ENCODE data around the gene GLP2R.

The GLP2R gene

GRCh38 chr17:9824797-9825338, 856 bp upstream of the GLP2R start:
- Mint-ChIP-seq H3K27ac (no peak overlapping the region), H3K4me3 (no peak overlapping the region), H3K9me3 (no peaks in the 10 kb centered on the region), H3K27me3 (no peaks in the 10 kb centered on the region), H3K4me1 (ENCODE audit: low read depth) (no peaks in the 10 kb centered on the region), H3K36me3 (ENCODE audit: low read depth) (no peaks in the 10 kb centered on the region)

DNA sequence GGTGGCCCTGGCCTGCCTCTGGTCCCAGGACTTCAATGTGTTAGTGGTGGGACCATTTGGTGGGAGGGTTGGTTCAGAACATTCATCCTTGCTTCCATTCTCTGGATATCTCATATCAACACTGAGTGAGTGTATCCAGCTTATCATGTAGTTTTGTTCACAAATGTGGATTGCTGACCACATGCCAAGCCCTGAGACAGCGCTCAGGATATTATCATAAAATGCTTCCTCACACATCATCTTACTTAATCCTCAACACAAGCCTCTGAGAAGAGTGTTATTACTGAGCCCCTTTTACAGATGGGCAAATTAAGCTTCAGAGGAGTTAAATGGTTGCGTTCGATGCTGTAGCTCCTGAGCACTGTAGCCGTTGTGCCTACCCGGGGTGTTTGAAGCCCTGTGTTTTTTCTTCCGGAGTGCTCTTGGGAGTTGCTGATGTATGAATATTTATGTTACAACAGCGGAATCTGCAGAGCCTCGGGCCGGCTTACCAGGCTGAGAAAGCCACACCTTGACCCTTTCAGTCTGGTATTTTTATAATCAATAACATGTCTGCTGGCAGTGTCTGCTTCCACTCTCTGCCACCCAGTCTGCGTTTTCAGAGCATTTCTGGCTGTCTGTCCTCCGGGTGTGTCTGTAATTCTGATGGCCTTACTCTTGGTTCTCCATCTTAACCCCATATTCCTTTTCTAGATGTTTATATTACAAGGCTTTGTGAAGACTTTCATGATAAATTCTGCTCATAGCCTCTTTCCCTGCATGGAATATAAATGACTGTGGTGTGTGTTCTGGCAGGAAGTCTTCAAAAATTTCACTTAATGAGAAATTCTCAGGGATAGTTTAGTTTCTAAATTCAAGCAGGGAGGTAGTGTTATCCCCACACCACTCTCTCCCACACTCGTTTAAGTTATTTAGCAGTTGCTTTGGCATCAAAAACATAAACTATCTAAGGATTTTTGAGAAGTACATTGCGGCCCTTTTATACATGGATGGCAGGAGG, 2.9 kb downstream of the GLP2R start:
- no peaks in the 10 kb centered on the region for H3K36me3 Mint-ChIP-seq (ENCODE audit: low read depth)
- no peak overlapping the region for H3K27ac Mint-ChIP-seq
- H3K9me3 Mint-ChIP-seq, result no peaks in the 10 kb centered on the region
- H3K4me3 Mint-ChIP-seq, result no peak overlapping the region
- H3K27me3 Mint-ChIP-seq, result no peaks in the 10 kb centered on the region
- H3K4me1 Mint-ChIP-seq (ENCODE audit: low read depth), result no peaks in the 10 kb centered on the region

DNA sequence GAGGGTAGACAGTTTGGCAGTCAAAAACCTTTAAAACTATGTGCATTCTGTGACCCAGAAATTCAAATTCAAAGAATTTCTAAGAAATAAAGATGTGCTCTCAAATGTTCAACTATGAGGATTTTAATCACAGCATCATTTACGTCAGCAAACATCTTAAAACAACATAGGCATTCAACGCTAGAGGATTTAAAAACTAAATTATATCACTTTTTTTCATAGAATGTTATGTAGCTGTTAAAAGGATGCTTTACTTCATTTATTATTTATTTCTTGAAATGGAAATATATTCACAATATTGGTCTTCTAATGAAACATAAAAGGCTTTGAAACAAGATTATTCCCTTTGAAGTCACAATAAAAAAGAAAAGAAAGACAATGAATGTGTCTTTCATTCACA, 3.6 kb downstream of the GLP2R start:
- H3K36me3 Mint-ChIP-seq (ENCODE audit: low read depth), result no peaks in the 10 kb centered on the region
- no peak overlapping the region for H3K27ac Mint-ChIP-seq
- H3K4me3 Mint-ChIP-seq, result no peak overlapping the region
- H3K9me3 Mint-ChIP-seq, result no peaks in the 10 kb centered on the region
- H3K27me3 Mint-ChIP-seq, result no peaks in the 10 kb centered on the region
- H3K4me1 Mint-ChIP-seq (ENCODE audit: low read depth), result no peaks in the 10 kb centered on the region

DNA sequence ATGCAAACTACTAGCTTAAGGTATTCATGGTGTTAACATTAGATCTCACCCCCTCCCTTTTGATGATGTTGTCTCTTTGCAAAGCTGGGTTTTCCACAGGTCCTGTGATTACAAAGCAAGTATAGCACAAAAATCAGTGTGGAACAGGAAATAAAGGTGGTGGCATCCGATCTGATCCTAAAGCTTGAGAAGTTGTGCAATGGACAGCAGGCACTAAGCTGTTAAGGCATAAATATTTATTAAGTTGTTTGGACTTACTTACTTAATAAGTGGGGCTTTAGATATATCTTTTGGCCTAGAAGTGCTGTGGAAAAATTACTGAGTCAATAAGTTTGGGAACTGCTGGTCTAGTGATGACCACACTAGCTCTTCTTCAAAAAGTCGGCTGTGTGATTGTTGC, 5.0 kb downstream of the GLP2R start:
- no peaks in the 10 kb centered on the region for H3K9me3 Mint-ChIP-seq
- H3K27ac Mint-ChIP-seq, result no peak overlapping the region
- no peaks in the 10 kb centered on the region for H3K4me1 Mint-ChIP-seq (ENCODE audit: low read depth)
- no peak overlapping the region for H3K4me3 Mint-ChIP-seq
- H3K27me3 Mint-ChIP-seq, result no peaks in the 10 kb centered on the region
- no peaks in the 10 kb centered on the region for H3K36me3 Mint-ChIP-seq (ENCODE audit: low read depth)

GRCh38 chr17:9833922-9834321, 8.2 kb downstream of the GLP2R start:
- H3K27ac Mint-ChIP-seq, result no peak overlapping the region
- H3K36me3 Mint-ChIP-seq (ENCODE audit: low read depth), result no peaks in the 10 kb centered on the region
- no peaks in the 10 kb centered on the region for H3K4me1 Mint-ChIP-seq (ENCODE audit: low read depth)
- no peak overlapping the region for H3K4me3 Mint-ChIP-seq
- H3K9me3 Mint-ChIP-seq, result no peaks in the 10 kb centered on the region
- H3K27me3 Mint-ChIP-seq, result peaks cover 2% of the 10 kb centered on the region

DNA sequence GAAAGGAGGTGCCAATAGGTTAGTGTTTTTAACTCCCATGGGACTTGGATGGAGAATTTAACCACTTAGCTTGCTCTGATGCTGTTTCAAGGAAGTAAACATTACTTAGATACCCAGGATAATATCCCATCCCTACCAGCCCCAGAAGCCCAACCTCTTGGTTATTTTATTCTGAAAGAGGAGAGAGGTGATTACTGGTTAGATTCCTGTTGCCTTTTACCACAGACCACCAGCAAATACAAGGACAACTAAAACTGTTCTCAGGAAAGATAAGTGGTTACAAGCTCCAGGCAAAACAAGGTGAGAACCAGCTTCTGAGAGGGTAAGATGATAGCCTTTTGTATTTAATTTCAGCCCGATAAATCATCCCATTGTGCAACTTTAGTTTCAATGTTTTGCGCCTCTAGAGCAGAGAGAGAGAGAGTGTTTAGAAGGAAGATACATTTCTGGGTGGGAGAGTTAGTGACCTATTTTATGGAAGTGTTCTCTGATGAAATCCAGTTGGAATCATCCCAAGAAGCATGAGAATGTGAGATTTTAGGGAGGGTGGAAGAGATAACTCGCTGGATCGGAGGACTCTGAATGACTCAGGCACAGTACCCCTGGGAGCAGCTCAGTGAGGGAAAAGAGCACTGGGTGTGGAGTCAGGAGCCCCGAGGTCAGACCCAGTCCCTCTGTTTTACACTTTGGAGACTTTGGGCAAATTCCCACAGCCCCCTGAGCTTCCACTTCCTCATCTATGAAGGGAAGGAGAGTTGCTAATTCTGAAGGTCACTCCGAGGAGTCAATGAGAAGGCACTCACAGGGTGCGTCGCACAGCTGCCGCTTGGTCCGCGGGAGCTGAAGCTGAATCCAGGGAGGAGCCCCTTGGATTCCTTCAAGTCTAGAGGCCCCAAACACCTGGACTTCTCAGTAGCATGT, 12.1 kb downstream of the GLP2R start:
- no peak overlapping the region for H3K27ac Mint-ChIP-seq
- peaks cover 16% of the 10 kb centered on the region for H3K27me3 Mint-ChIP-seq
- no peaks in the 10 kb centered on the region for H3K36me3 Mint-ChIP-seq (ENCODE audit: low read depth)
- H3K9me3 Mint-ChIP-seq, result no peaks in the 10 kb centered on the region
- H3K4me1 Mint-ChIP-seq (ENCODE audit: low read depth), result no peaks in the 10 kb centered on the region
- no peak overlapping the region for H3K4me3 Mint-ChIP-seq

DNA sequence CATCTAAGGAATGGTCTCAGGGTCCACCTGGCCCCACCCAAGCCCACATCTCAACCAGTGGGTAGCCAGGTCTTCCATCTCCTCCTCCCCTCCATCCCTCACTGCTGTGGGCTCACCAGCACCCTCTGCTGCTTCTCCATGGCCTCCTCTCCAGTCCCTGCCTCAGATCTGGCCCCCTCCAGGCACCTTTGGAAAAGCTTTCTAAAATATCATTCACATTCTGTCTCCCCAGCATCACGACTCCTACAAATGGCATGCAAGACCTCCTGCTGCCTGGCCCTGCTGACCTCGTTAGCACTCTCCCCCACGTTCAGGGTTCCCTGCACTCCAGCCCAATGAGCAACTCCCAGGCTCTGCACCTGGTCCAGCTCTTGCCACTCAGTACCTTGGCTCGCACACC, 13.7 kb downstream of the GLP2R start:
- no peaks in the 10 kb centered on the region for H3K9me3 Mint-ChIP-seq
- H3K27ac Mint-ChIP-seq, result no peak overlapping the region
- H3K4me3 Mint-ChIP-seq, result no peak overlapping the region
- H3K36me3 Mint-ChIP-seq (ENCODE audit: low read depth), result no peaks in the 10 kb centered on the region
- no peaks in the 10 kb centered on the region for H3K4me1 Mint-ChIP-seq (ENCODE audit: low read depth)
- H3K27me3 Mint-ChIP-seq, result peaks cover 25% of the 10 kb centered on the region

DNA sequence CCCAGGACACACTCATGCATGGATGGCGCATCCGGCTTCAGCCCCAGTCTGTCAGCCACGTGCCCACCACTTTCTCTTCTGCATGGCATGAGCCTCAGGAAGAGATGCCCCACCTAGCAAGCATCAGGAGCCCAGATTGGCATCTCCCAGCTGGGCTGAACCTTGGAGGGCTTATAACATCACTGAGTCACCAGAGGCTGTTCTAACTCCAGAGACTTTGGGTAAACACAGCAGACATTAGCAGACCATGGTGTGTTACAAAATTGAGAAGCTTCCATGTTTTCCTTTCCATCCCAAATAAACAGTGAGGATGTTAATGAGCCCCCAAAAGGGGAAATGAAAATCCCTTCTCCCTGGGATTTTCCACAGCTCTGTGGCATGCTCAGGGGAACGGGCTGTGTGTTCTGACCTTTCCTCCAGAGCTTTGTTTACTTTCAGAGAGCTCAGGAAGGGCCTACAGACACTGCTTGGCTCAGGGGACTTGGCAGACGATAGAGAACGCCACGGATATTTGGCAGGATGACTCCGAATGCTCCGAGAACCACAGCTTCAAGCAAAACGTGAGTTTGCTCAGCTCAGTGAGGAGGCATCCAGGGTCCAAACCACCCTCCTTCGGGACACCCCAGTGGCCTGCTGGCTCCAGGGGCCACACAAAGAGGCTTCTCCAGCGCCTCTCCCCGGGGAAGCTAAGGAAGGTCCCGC, 16.5 kb downstream of the GLP2R start:
- H3K4me3 Mint-ChIP-seq, result no peak overlapping the region
- H3K27ac Mint-ChIP-seq, result no peak overlapping the region
- H3K4me1 Mint-ChIP-seq (ENCODE audit: low read depth), result no peaks in the 10 kb centered on the region
- H3K36me3 Mint-ChIP-seq (ENCODE audit: low read depth), result no peaks in the 10 kb centered on the region
- peaks cover 28% of the 10 kb centered on the region for H3K27me3 Mint-ChIP-seq
- H3K9me3 Mint-ChIP-seq, result no peaks in the 10 kb centered on the region

GRCh38 chr17:9843152-9844010, 17.7 kb downstream of the GLP2R start:
- no peaks in the 10 kb centered on the region for H3K36me3 Mint-ChIP-seq (ENCODE audit: low read depth)
- no peaks in the 10 kb centered on the region for H3K4me1 Mint-ChIP-seq (ENCODE audit: low read depth)
- no peak overlapping the region for H3K27ac Mint-ChIP-seq
- peaks cover 28% of the 10 kb centered on the region for H3K27me3 Mint-ChIP-seq
- H3K9me3 Mint-ChIP-seq, result no peaks in the 10 kb centered on the region
- no peak overlapping the region for H3K4me3 Mint-ChIP-seq

DNA sequence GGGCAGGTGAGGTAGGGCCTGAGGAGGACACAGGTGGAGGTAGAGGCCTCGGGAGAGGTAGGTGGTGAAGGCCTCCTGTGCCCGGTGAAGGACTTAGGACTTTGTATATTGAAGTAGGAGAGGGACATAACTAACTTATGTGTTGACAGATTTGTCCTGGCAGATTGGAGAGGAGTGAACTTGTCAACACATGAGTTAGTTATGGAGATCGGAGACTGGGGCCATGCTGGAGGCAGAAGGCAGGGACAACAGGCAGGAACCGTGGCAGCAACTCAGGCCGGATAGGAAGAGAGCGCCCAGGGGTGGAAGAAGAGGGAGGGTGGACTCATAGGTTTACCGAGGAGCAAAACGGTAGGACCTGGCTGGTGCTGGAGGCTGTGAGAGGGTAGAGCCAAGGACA, 18.4 kb downstream of the GLP2R start:
- H3K4me3 Mint-ChIP-seq, result no peak overlapping the region
- H3K9me3 Mint-ChIP-seq, result no peaks in the 10 kb centered on the region
- peaks cover 25% of the 10 kb centered on the region for H3K27me3 Mint-ChIP-seq
- no peak overlapping the region for H3K27ac Mint-ChIP-seq
- H3K36me3 Mint-ChIP-seq (ENCODE audit: low read depth), result no peaks in the 10 kb centered on the region
- no peaks in the 10 kb centered on the region for H3K4me1 Mint-ChIP-seq (ENCODE audit: low read depth)

DNA sequence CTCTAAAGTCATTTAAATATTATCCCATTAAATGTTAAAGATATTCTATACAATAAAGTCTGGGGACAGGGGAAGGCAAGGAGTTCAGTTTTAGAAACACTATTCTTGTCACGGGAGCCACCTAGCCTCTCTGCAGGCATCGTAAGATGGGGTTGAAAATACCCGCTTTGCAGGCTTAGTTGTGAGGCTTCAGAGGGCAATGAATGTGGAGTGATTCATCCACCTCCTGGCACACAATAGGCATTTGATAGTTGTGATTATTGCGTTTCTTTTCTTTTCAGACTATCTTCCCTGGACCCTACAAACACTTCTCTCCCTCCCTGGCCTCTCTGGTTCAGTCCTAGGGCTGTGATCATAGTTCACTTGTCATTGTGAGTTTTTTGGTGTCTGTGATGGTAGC, 19.6 kb downstream of the GLP2R start:
- no peaks in the 10 kb centered on the region for H3K9me3 Mint-ChIP-seq
- H3K27ac Mint-ChIP-seq, result no peak overlapping the region
- H3K27me3 Mint-ChIP-seq, result peaks cover 17% of the 10 kb centered on the region
- no peak overlapping the region for H3K4me3 Mint-ChIP-seq
- H3K4me1 Mint-ChIP-seq (ENCODE audit: low read depth), result no peaks in the 10 kb centered on the region
- no peaks in the 10 kb centered on the region for H3K36me3 Mint-ChIP-seq (ENCODE audit: low read depth)

- no peak overlapping the region for H3K4me3 Mint-ChIP-seq
- no peaks in the 10 kb centered on the region for H3K4me1 Mint-ChIP-seq (ENCODE audit: low read depth)
- no peak overlapping the region for H3K27ac Mint-ChIP-seq
- peaks cover 12% of the 10 kb centered on the region for H3K27me3 Mint-ChIP-seq
- peaks cover 3% of the 10 kb centered on the region for H3K9me3 Mint-ChIP-seq
- H3K36me3 Mint-ChIP-seq (ENCODE audit: low read depth), result no peaks in the 10 kb centered on the region
These were observed 24.4 kb downstream of the GLP2R start for GRCh38 chr17:9850151-9850550.

DNA sequence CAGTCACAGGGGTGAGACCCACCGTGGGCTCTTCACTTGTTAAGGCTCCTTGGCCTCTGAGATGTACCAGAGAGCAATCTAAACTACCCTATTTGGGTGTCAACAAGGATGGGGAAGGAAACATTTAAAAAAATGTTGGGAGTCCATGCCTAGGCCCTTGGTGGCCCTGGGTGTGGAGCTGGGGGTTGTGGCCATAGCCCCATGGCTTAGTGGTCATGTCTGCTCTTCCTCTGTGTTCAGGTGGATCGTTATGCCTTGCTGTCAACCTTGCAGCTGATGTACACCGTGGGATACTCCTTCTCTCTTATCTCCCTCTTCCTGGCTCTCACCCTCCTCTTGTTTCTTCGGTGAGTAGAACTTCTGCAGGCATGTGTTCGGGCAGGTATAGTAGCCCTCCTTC, 28.5 kb downstream of the GLP2R start:
- peaks cover 13% of the 10 kb centered on the region for H3K9me3 Mint-ChIP-seq

GRCh38 chr17:9855036-9855435, 29.3 kb downstream of the GLP2R start:
- peaks cover 3% of the 10 kb centered on the region for H3K36me3 Mint-ChIP-seq (ENCODE audit: low read depth)
- peaks cover 14% of the 10 kb centered on the region for H3K9me3 Mint-ChIP-seq
- no peak overlapping the region for H3K4me3 Mint-ChIP-seq
- no peak overlapping the region for H3K27ac Mint-ChIP-seq
- H3K27me3 Mint-ChIP-seq, result peaks cover 9% of the 10 kb centered on the region
- H3K4me1 Mint-ChIP-seq (ENCODE audit: low read depth), result no peaks in the 10 kb centered on the region

More for the DNA sequence above, 28.5 kb downstream of the GLP2R start:
- Mint-ChIP-seq H3K27me3 (peaks cover 9% of the 10 kb centered on the region), H3K4me3 (no peak overlapping the region), H3K27ac (no peak overlapping the region), H3K36me3 (ENCODE audit: low read depth) (peaks cover 2% of the 10 kb centered on the region), H3K4me1 (ENCODE audit: low read depth) (no peaks in the 10 kb centered on the region)

Data from stimulated activated naive CD8-positive, alpha-beta T cell treated with anti-CD3 and anti-CD28 coated beads, Interleukin-15, Interleukin-2, amounts not matched to agents 100 ng/mL and 50 ng/mL, for 24 hours (primary cell).